Colon (tissue), 2 donors: ENCODE results near the gene ZBTB44.

Experiments used
- FAIRE-seq: peaks from 2 replicates; lab custom pipeline; 2012; peaks lifted over from hg19 to GRCh38; lab: Jason Lieb, UNC
- donor health status: control.
- donor health status: control.

The ZBTB44 gene

DNA sequence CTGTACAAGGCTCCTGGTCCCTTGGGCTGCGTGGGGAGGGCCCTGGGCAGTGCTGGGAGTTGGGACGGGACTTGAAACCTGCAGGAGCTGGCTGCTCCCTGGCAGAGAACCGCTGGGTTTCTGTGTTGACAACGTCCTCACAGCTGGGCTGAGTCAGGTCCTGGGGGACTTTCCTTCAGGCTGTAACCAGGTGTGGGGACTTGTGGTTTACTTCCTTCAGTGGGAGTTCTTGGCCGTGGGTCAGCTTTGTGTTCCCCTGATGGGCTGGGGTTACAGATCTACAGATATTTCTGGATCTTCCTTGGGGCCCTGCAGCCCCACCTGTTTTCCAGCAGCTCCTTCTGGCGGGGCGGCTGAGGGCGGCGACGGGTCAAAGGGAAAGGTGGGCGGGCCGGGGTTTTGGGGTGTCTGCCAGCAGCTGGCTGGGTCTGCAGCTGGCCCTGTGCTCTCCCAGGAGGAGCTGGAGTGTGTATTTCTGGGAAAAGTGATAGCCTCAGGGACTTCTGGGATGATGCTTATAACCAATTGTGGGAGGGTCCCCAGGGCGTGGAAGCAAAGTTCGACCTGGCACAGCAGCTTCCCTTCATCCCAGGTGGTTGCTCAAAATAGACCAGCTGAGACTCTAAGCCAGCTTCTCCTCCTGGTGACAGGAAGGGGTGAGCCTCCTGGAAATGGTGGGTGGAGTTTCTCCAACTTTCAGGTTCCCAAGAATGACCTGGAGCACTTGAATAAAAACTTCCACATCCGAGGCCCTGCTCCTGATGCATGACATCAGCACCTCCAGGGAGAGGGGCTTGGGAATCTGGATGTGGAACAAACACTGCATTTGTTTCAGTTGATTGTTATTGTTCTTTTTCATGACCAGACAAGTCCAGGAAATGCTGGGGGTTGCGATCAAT is 136.0 kb downstream of the ZBTB44 start:
- no peak for FAIRE-seq

DNA sequence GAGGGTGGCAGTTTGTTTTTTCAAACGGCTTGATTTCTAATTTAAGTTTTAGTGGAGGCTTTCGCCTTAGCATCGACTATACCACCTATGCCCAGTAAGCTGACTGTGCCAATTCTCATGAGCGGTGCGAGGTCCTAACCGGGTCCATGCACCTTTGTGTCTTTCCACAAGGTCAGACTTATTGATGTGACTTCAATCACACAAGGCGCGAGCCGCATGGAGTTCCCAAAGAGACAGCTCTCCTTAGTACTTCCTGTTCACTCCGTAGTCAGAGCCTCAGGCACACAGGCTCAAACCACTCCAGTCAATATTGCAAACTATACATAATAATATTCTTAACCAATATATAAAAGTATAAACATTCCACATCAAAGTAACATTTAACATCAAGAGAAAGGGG is 136.9 kb downstream of the ZBTB44 start:
- no peak for FAIRE-seq
